ENCODE measurements around the gene SLC35B2. TPM values are rescaled to one million over a fixed set of nuclear protein-coding genes. Genes with fewer than 3 reads are reported as not detected.

SLC35B2 gene
- total RNA-seq, 1 experiment from 2014 or later: 28.9 TPM

DNA sequence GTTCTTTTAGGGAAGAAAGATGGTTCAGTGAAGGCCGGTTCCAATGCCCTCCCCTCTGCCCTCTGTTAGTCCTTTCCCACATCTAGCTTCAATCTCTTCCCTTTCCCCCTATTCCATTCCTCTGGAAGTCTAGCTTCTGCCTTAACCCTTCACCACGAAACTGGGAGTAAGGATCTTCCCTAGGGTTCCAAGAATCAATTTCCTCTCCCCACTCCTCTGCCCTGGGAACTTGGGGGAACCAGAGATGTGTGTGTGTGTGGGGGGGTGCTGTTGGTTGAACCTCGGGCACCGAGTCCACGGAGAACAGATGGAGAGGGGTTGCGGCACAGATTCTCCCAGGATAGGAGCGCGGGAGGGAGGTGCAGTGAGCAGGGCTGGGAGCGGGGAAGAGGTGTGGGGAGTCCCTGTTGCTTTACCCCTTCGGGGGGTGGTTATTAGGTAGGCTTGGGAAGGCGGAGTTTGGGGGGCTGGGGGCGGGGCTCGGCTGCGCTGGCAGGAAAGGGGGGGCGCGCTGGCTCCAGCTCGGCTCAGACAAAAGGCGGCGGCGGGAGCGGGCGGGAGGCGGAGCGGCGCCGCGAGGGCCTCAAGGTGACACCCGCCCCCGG is 12.7 kb upstream of the SLC35B2 start, which contains the start of gene TMEM151B (continued):
- TF ChIP-seq, protein P1, sequence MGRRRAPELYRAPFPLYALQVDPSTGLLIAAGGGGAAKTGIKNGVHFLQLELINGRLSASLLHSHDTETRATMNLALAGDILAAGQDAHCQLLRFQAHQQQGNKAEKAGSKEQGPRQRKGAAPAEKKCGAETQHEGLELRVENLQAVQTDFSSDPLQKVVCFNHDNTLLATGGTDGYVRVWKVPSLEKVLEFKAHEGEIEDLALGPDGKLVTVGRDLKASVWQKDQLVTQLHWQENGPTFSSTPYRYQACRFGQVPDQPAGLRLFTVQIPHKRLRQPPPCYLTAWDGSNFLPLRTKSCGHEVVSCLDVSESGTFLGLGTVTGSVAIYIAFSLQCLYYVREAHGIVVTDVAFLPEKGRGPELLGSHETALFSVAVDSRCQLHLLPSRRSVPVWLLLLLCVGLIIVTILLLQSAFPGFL (CRISPR knock-in tag; IDR thresholded peaks at IDR 0.05; ENCODE audit: borderline replicate concordance): no peak

DNA sequence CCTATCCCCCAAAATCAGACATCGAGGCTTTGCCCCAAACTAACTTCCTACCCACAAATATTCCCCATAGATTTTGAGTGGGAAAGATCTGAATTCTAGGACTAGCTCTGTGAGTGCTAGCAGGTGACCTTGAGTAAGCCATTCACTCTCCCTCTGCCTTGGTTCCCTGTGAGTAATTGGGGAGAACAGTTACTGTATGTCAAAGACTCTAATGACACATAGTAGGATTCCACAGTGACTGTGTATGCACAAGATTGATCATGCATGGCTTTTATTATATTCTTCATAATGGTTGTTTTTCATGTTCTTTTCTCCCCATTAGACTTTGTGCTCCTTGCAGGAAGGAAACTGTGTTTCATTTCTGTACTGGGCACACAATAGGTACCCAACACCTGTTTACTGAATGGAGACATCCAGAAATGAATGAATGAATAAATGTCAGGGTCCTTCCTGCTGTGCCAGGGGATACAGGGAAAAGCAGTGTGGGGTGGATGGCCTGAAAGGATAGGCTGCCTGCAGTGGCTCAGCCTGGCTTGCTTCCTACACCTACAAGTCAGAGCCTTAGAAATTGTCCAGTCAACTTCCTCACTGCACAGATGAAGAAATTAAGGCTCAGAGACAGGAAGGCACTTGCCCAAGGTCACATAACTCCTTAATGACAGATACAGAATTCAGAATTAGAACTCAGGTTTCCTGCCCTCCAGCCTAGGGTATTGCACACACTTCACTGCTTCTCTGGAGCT is 12.0 kb upstream of the SLC35B2 start:
- no peak for TF ChIP-seq NFATC4 (CRISPR knock-in tag; IDR thresholded peaks at IDR 0.05)
- TF ChIP-seq ZNF416 (CRISPR knock-in tag; IDR thresholded peaks at IDR 0.05): no peak
- TF ChIP-seq, protein P2, sequence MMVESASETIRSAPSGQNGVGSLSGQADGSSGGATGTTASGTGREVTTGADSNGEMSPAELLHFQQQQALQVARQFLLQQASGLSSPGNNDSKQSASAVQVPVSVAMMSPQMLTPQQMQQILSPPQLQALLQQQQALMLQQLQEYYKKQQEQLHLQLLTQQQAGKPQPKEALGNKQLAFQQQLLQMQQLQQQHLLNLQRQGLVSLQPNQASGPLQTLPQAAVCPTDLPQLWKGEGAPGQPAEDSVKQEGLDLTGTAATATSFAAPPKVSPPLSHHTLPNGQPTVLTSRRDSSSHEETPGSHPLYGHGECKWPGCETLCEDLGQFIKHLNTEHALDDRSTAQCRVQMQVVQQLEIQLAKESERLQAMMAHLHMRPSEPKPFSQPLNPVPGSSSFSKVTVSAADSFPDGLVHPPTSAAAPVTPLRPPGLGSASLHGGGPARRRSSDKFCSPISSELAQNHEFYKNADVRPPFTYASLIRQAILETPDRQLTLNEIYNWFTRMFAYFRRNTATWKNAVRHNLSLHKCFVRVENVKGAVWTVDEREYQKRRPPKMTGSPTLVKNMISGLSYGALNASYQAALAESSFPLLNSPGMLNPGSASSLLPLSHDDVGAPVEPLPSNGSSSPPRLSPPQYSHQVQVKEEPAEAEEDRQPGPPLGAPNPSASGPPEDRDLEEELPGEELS (CRISPR knock-in tag; IDR thresholded peaks at IDR 0.05): no peak
- TF ChIP-seq ELF4 (CRISPR knock-in tag; IDR thresholded peaks at IDR 0.05; ENCODE audit: low read depth): no peak
- TF ChIP-seq TEAD1 (CRISPR knock-in tag; IDR thresholded peaks at IDR 0.05): no peak
- no peak for TF ChIP-seq EMX1 (CRISPR knock-in tag; IDR thresholded peaks at IDR 0.05)
- TF ChIP-seq SOX15 (CRISPR knock-in tag; IDR thresholded peaks at IDR 0.05): no peak
- TF ChIP-seq, protein P3, sequence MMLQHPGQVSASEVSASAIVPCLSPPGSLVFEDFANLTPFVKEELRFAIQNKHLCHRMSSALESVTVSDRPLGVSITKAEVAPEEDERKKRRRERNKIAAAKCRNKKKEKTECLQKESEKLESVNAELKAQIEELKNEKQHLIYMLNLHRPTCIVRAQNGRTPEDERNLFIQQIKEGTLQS (CRISPR knock-in tag; conservative IDR thresholded peaks at IDR 0.05): no peak
- no peak for TF ChIP-seq NR3C1 (CRISPR knock-in tag; conservative IDR thresholded peaks at IDR 0.05; ENCODE audit: low read depth)
- TF ChIP-seq, protein P4, sequence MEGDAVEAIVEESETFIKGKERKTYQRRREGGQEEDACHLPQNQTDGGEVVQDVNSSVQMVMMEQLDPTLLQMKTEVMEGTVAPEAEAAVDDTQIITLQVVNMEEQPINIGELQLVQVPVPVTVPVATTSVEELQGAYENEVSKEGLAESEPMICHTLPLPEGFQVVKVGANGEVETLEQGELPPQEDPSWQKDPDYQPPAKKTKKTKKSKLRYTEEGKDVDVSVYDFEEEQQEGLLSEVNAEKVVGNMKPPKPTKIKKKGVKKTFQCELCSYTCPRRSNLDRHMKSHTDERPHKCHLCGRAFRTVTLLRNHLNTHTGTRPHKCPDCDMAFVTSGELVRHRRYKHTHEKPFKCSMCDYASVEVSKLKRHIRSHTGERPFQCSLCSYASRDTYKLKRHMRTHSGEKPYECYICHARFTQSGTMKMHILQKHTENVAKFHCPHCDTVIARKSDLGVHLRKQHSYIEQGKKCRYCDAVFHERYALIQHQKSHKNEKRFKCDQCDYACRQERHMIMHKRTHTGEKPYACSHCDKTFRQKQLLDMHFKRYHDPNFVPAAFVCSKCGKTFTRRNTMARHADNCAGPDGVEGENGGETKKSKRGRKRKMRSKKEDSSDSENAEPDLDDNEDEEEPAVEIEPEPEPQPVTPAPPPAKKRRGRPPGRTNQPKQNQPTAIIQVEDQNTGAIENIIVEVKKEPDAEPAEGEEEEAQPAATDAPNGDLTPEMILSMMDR (IDR thresholded peaks at IDR 0.05): no peak
- TF ChIP-seq IRF2 (CRISPR knock-in tag; IDR thresholded peaks at IDR 0.05; ENCODE audit: borderline replicate concordance, low read depth): no peak
- TF ChIP-seq, protein P5, sequence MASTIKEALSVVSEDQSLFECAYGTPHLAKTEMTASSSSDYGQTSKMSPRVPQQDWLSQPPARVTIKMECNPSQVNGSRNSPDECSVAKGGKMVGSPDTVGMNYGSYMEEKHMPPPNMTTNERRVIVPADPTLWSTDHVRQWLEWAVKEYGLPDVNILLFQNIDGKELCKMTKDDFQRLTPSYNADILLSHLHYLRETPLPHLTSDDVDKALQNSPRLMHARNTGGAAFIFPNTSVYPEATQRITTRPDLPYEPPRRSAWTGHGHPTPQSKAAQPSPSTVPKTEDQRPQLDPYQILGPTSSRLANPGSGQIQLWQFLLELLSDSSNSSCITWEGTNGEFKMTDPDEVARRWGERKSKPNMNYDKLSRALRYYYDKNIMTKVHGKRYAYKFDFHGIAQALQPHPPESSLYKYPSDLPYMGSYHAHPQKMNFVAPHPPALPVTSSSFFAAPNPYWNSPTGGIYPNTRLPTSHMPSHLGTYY (CRISPR knock-in tag; IDR thresholded peaks at IDR 0.05): no peak
- TF ChIP-seq, protein P6, sequence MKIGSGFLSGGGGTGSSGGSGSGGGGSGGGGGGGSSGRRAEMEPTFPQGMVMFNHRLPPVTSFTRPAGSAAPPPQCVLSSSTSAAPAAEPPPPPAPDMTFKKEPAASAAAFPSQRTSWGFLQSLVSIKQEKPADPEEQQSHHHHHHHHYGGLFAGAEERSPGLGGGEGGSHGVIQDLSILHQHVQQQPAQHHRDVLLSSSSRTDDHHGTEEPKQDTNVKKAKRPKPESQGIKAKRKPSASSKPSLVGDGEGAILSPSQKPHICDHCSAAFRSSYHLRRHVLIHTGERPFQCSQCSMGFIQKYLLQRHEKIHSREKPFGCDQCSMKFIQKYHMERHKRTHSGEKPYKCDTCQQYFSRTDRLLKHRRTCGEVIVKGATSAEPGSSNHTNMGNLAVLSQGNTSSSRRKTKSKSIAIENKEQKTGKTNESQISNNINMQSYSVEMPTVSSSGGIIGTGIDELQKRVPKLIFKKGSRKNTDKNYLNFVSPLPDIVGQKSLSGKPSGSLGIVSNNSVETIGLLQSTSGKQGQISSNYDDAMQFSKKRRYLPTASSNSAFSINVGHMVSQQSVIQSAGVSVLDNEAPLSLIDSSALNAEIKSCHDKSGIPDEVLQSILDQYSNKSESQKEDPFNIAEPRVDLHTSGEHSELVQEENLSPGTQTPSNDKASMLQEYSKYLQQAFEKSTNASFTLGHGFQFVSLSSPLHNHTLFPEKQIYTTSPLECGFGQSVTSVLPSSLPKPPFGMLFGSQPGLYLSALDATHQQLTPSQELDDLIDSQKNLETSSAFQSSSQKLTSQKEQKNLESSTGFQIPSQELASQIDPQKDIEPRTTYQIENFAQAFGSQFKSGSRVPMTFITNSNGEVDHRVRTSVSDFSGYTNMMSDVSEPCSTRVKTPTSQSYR (CRISPR knock-in tag; IDR thresholded peaks at IDR 0.05): no peak
- TF ChIP-seq, protein P1 (CRISPR knock-in tag; IDR thresholded peaks at IDR 0.05; ENCODE audit: borderline replicate concordance): no peak
- no peak for TF ChIP-seq FOXK1 (CRISPR knock-in tag; IDR thresholded peaks at IDR 0.05)
- no peak for TF ChIP-seq ESRRA (CRISPR knock-in tag; IDR thresholded peaks at IDR 0.05; ENCODE audit: borderline replicate concordance)
- TF ChIP-seq, protein P7, sequence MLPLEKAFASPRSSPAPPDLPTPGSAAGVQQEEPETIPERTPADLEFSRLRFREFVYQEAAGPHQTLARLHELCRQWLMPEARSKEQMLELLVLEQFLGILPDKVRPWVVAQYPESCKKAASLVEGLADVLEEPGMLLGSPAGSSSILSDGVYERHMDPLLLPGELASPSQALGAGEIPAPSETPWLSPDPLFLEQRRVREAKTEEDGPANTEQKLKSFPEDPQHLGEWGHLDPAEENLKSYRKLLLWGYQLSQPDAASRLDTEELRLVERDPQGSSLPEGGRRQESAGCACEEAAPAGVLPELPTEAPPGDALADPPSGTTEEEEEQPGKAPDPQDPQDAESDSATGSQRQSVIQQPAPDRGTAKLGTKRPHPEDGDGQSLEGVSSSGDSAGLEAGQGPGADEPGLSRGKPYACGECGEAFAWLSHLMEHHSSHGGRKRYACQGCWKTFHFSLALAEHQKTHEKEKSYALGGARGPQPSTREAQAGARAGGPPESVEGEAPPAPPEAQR (CRISPR knock-in tag; IDR thresholded peaks at IDR 0.05): no peak
- TF ChIP-seq, protein P8, sequence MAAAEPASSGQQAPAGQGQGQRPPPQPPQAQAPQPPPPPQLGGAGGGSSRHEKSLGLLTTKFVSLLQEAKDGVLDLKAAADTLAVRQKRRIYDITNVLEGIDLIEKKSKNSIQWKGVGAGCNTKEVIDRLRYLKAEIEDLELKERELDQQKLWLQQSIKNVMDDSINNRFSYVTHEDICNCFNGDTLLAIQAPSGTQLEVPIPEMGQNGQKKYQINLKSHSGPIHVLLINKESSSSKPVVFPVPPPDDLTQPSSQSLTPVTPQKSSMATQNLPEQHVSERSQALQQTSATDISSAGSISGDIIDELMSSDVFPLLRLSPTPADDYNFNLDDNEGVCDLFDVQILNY (CRISPR knock-in tag; IDR thresholded peaks at IDR 0.05): no peak
- H3K27ac Mint-ChIP-seq: no peak overlapping the region
- POLR2A ChIA-PET: interaction anchor here (1.2 to 1.6 kb wide), 3 partner anchors 23 to 73 kb away, joined by 3 to 5 read pairs (median 3); partner anchors contain the start of genes HSP90AB1 and SPATS1
- DNase-seq (ENCODE audit: low spot score): no peak
- CTCF ChIA-PET: interaction anchor here (1.1 to 6.3 kb wide), 10 partner anchors 13 to 173 kb away, joined by 3 to 109 read pairs (median 8); partner anchors contain the start of genes AARS2, CDC5L, MRPL14 and SLC35B2
- ATAC-seq: no peak
- H3K27me3 Mint-ChIP-seq (ENCODE audit: low read depth): peaks cover 33% of the 10 kb centered on the region
- H3K9me3 Mint-ChIP-seq: no peaks in the 10 kb centered on the region
- H3K4me3 Mint-ChIP-seq: peak overlapping the region; percentile 72
- H3K36me3 Mint-ChIP-seq: no peaks in the 10 kb centered on the region
- H3K4me1 Mint-ChIP-seq: peaks cover 38% of the 10 kb centered on the region
